Fibroblast of lung (primary cell): Measurements from ENCODE around the gene RASSF4. TPM values are rescaled to one million over a fixed set of nuclear protein-coding genes. Genes with fewer than 3 reads are reported as not detected.

Source experiments
- DNase-seq, 2 donors: peaks; one replicate each; pipeline versions ENCODE4 v3.0.0 to v3.0.0-alpha.2; 2010; ENCODE audit warnings: low read depth in 2 of 2
- H2AFZ ChIP-seq: 2 replicates; pipeline ENCODE4 v1.5.1; 2012; ENCODE audit warnings: low read length, control low read depth, inconsistent platforms
- H3K27ac ChIP-seq: 2 replicates; pipeline ENCODE4 v1.5.1; 2011; ENCODE audit warnings: low read length, control low read depth; ENCODE audit not compliant: insufficient read depth
- H3K27me3 ChIP-seq: 2 replicates; pipeline ENCODE4 v1.5.1; 2011; ENCODE audit warnings: mild to moderate bottlenecking, low read length; ENCODE audit not compliant: control insufficient read depth, insufficient read depth
- H3K36me3 ChIP-seq: 2 replicates; pipeline ENCODE4 v1.5.1; 2011; ENCODE audit warnings: low read length; ENCODE audit not compliant: control insufficient read depth, insufficient read depth
- H3K4me1 ChIP-seq: 2 replicates; pipeline ENCODE4 v1.5.1; 2011; ENCODE audit warnings: low read length; ENCODE audit not compliant: control insufficient read depth, insufficient read depth; ENCODE audit errors: extremely low read depth
- H3K4me2 ChIP-seq: 2 replicates; pipeline ENCODE4 v1.5.1; 2011; ENCODE audit warnings: low read length, control low read depth; ENCODE audit not compliant: insufficient read depth; ENCODE audit errors: extremely low read depth
- H3K4me3 ChIP-seq, 4 experiments: fragments of 200-600 bp in 1 of 4; sonication (generic) in 1 of 4; replicated peaks in 1 of 4; 2 replicates each; pipeline ENCODE4 v1.5.1; 2011 to 2016; ENCODE audit warnings: low read length in 4 of 4, low read depth in 3 of 4, mild to moderate bottlenecking in 3 of 4, control low read depth in 2 of 4, inconsistent platforms in 1 of 4, mixed read lengths in 1 of 4; ENCODE audit not compliant: insufficient read depth in 1 of 4; ENCODE audit errors: control extremely low read depth in 1 of 4
- H3K79me2 ChIP-seq: 2 replicates; pipeline ENCODE4 v1.5.1; 2012; ENCODE audit warnings: mild to moderate bottlenecking, low read length, inconsistent platforms; ENCODE audit not compliant: control insufficient read depth, insufficient read depth
- H3K9ac ChIP-seq: 2 replicates; pipeline ENCODE4 v1.5.1; 2011; ENCODE audit warnings: mild to moderate bottlenecking, low read length, control low read depth; ENCODE audit not compliant: insufficient read depth
- H3K9me3 ChIP-seq: 2 replicates; pipeline ENCODE4 v1.5.1; 2012; ENCODE audit warnings: low read depth, low read length; ENCODE audit not compliant: control insufficient read depth, insufficient read depth
- H4K20me1 ChIP-seq: 2 replicates; pipeline ENCODE4 v1.5.1; 2011; ENCODE audit warnings: low read length; ENCODE audit not compliant: control insufficient read depth, insufficient read depth; ENCODE audit errors: extremely low read depth
- EZH2 ChIP-seq: IDR thresholded peaks from 2 replicates; pipeline ENCODE4 v1.5.1; 2012; ENCODE audit warnings: low read length, control low read depth, mild to moderate bottlenecking; ENCODE audit errors: missing control alignments
- polyA plus RNA-seq, 2 donors: library from polyadenylated mRNA; depleted of rRNA in 1 of 2; stranded (reverse) in 1 of 2; unstranded in 1 of 2; fragments of >200 nt; gene quantifications; 2 replicates each; pipeline ENCODE4 v1.2.1, GENCODE V29; 2011 to 2012; ENCODE audit warnings: missing spikeins in 1 of 2
- total RNA-seq: library from RNA; depleted of rRNA; stranded (reverse); fragments of >200 nt; gene quantifications from 2 replicates; pipeline ENCODE4 v1.2.1, GENCODE V29; 2014
- TF ChIP-seq, protein P1 (sequence below), 2 donors: IDR thresholded peaks in 1 of 2; conservative IDR thresholded peaks in 1 of 2; 1 replicate in 1 of 2; 2 replicates in 1 of 2; pipeline ENCODE4 v1.5.1; 2011 to 2012; ENCODE audit warnings: low read length in 2 of 2, control low read depth in 1 of 2, inconsistent platforms in 1 of 2, low read depth in 1 of 2, mild to moderate bottlenecking in 1 of 2

Gene RASSF4
- total and polyA plus RNA-seq, 2 donors (not counting 1 experiment from before 2014, with no cell fraction given) = 6.4 to 11.4 TPM

- no peak for DNase-seq
- H3K9ac ChIP-seq = peak overlapping the region; percentile 45
- H2AFZ ChIP-seq = peak overlapping the region; percentile 94
- TF ChIP-seq, protein P1, sequence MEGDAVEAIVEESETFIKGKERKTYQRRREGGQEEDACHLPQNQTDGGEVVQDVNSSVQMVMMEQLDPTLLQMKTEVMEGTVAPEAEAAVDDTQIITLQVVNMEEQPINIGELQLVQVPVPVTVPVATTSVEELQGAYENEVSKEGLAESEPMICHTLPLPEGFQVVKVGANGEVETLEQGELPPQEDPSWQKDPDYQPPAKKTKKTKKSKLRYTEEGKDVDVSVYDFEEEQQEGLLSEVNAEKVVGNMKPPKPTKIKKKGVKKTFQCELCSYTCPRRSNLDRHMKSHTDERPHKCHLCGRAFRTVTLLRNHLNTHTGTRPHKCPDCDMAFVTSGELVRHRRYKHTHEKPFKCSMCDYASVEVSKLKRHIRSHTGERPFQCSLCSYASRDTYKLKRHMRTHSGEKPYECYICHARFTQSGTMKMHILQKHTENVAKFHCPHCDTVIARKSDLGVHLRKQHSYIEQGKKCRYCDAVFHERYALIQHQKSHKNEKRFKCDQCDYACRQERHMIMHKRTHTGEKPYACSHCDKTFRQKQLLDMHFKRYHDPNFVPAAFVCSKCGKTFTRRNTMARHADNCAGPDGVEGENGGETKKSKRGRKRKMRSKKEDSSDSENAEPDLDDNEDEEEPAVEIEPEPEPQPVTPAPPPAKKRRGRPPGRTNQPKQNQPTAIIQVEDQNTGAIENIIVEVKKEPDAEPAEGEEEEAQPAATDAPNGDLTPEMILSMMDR (conservative IDR thresholded peaks at IDR 0.05 in 1 of 2, IDR thresholded peaks at IDR 0.05 in 1 of 2; ENCODE audit: low read depth in 1 of 2, low read length in 2 of 2) = no peak
- no peak for TF ChIP-seq EZH2
- peak overlapping the region; percentile 33 to 82 (median 61) for H3K4me3 ChIP-seq
- peaks cover 10% of the 10 kb centered on the region for H3K4me1 ChIP-seq
- no peaks in the 10 kb centered on the region for H3K27me3 ChIP-seq
- H3K4me2 ChIP-seq = peak overlapping the region; percentile 90
- no peak overlapping the region for H3K27ac ChIP-seq
- no peaks in the 10 kb centered on the region for H3K79me2 ChIP-seq
- no peaks in the 10 kb centered on the region for H3K36me3 ChIP-seq
- no peaks in the 10 kb centered on the region for H3K9me3 ChIP-seq
- H4K20me1 ChIP-seq = no peaks in the 10 kb centered on the region
Measured at GRCh38 chr10:44960088-44960460, 472 bp downstream of the RASSF4 start.

- Histone ChIP-seq H3K4me3 (peak overlapping the region in 2 of 4 experiments; percentile 62 to 82), H3K79me2 (no peaks in the 10 kb centered on the region), H3K27me3 (no peaks in the 10 kb centered on the region), H3K4me1 (peaks cover 10% of the 10 kb centered on the region), H4K20me1 (no peaks in the 10 kb centered on the region), H3K9ac (no peak overlapping the region), H3K9me3 (no peaks in the 10 kb centered on the region), H2AFZ (no peak overlapping the region), H3K27ac (no peak overlapping the region), H3K4me2 (peak overlapping the region; percentile 90), H3K36me3 (no peaks in the 10 kb centered on the region)
- TF ChIP-seq EZH2 = no peak
- TF ChIP-seq, protein P1 (conservative IDR thresholded peaks at IDR 0.05 in 1 of 2, IDR thresholded peaks at IDR 0.05 in 1 of 2; ENCODE audit: low read depth in 1 of 2, low read length in 2 of 2) = no peak
- no peak for DNase-seq
Measured at GRCh38 chr10:44960482-44961229, 1.1 kb downstream of the RASSF4 start.

- Histone ChIP-seq H3K4me2 (no peak overlapping the region), H3K27ac (no peak overlapping the region), H3K9ac (no peak overlapping the region), H3K9me3 (no peaks in the 10 kb centered on the region), H4K20me1 (no peaks in the 10 kb centered on the region), H3K4me1 (peaks cover 11% of the 10 kb centered on the region), H3K79me2 (no peaks in the 10 kb centered on the region), H3K27me3 (no peaks in the 10 kb centered on the region), H3K36me3 (no peaks in the 10 kb centered on the region), H2AFZ (no peak overlapping the region), H3K4me3 (peak overlapping the region in 1 of 4 experiments; percentile 82)
- TF ChIP-seq EZH2 = no peak
- TF ChIP-seq, protein P1 (conservative IDR thresholded peaks at IDR 0.05 in 1 of 2, IDR thresholded peaks at IDR 0.05 in 1 of 2; ENCODE audit: low read depth in 1 of 2, low read length in 2 of 2) = no peak
- no peak for DNase-seq
Measured at GRCh38 chr10:44961230-44961571, 1.6 kb downstream of the RASSF4 start.
